B cell (primary cell): ENCODE results near the gene ANKRD33. TPM values are rescaled to one million over a fixed set of nuclear protein-coding genes. Genes with fewer than 3 reads are reported as not detected.

Experiments
- ATAC-seq: fragments of 200-7000 bp; cut with Tn5 transposase; one replicate; pipeline ENCODE4 v1.10.0; 2021; ENCODE audit warnings: low read depth, mild to moderate bottlenecking, moderate number of reproducible peaks, moderate library complexity
- CTCF ChIA-PET: fragments of 350-600 bp; sonication (Branson Sonifier 250); formaldehyde crosslinking; loops from one replicate; lab custom pipeline; 2021; ENCODE audit warnings: antibody characterized with exemption, inconsistent platforms; lab: Charles Lee
- POLR2A ChIA-PET: fragments of 350-600 bp; sonication (Branson Sonifier 250); formaldehyde crosslinking; loops from one replicate; lab custom pipeline; 2021; ENCODE audit warnings: antibody characterized with exemption; lab: Charles Lee
- DNase-seq: peaks from one replicate; pipeline ENCODE4 v3.0.0; 2013
- H2AFZ ChIP-seq: 2 replicates; pipeline ENCODE4 v1.6.1; 2012; ENCODE audit warnings: mild to moderate bottlenecking, low read depth, low read length; ENCODE audit not compliant: insufficient read depth, poor library complexity, severe bottlenecking
- H3K27ac ChIP-seq, 2 donors: 1 replicate in 1 of 2; 2 replicates in 1 of 2; pipeline ENCODE4 v1.5.1; 2012 to 2013; ENCODE audit warnings: low read length in 2 of 2, mild to moderate bottlenecking in 2 of 2, moderate library complexity in 1 of 2
- H3K27me3 ChIP-seq, 4 experiments: fragments of 200-600 bp in 1 of 4; sonication (generic) in 1 of 4; replicated peaks in 1 of 4; 1 replicate in 2 of 4; 2 replicates in 2 of 4; pipeline versions ENCODE4 v1.6.1 to v1.7.0; 2013 to 2016; ENCODE audit warnings: low read length in 3 of 4, mild to moderate bottlenecking in 2 of 4, mixed read lengths in 1 of 4, moderate library complexity in 1 of 4; ENCODE audit not compliant: insufficient read depth in 4 of 4, control insufficient read depth in 3 of 4; ENCODE audit errors: control extremely low read depth in 1 of 4
- H3K36me3 ChIP-seq, 2 experiments: replicated peaks in 1 of 2; 1 replicate in 1 of 2; 2 replicates in 1 of 2; pipeline versions ENCODE4 v1.6.1 to v1.7.1; 2013; ENCODE audit warnings: low read length in 1 of 2; ENCODE audit not compliant: insufficient read depth in 2 of 2, control insufficient read depth in 1 of 2; ENCODE audit errors: control extremely low read depth in 1 of 2, extremely low read depth in 1 of 2
- H3K4me1 ChIP-seq, 2 donors: fragments of 200-600 bp in 1 of 2; sonication (generic) in 1 of 2; 1 replicate in 1 of 2; 2 replicates in 1 of 2; pipeline versions ENCODE4 v1.5.1 to v1.6.1; 2013 to 2017; ENCODE audit warnings: low read length in 2 of 2; ENCODE audit not compliant: control insufficient read depth in 2 of 2, insufficient read depth in 2 of 2
- H3K4me2 ChIP-seq: replicated peaks from 2 replicates; pipeline ENCODE3; 2012; ENCODE audit warnings: mild to moderate bottlenecking, low read depth, low read length; ENCODE audit not compliant: poor library complexity, severe bottlenecking
- H3K4me3 ChIP-seq, 5 experiments: fragments of 200-600 bp in 1 of 5; sonication (generic) in 1 of 5; 1 replicate in 3 of 5; 2 replicates in 2 of 5; pipeline versions ENCODE4 v1.5.1 to v1.7.0; 2011 to 2016; ENCODE audit warnings: low read length in 4 of 5, mild to moderate bottlenecking in 4 of 5, low read depth in 2 of 5, control low read depth in 1 of 5, moderate library complexity in 1 of 5; ENCODE audit not compliant: insufficient read depth in 1 of 5; ENCODE audit errors: control extremely low read depth in 1 of 5, extremely low read depth in 1 of 5
- H3K79me2 ChIP-seq: fragments of 200-600 bp; sonication (generic); one replicate; pipeline ENCODE4 v1.6.0; 2016; ENCODE audit warnings: low read length; ENCODE audit not compliant: control insufficient read depth, insufficient read depth
- H3K9ac ChIP-seq: fragments of 200-600 bp; sonication (generic); 2 replicates; pipeline ENCODE4 v1.6.1; 2017; ENCODE audit warnings: mild to moderate bottlenecking, low read length, moderate library complexity
- H3K9me3 ChIP-seq, 3 donors: one replicate each; pipeline versions ENCODE4 v1.6.1 to v1.7.1; 2013; ENCODE audit warnings: low read length in 2 of 3; ENCODE audit not compliant: control insufficient read depth in 2 of 3, insufficient read depth in 1 of 3; ENCODE audit errors: control extremely low read depth in 1 of 3
- H4K20me1 ChIP-seq: 2 replicates; pipeline ENCODE4 v1.6.0; 2012; ENCODE audit warnings: mild to moderate bottlenecking, low read length; ENCODE audit not compliant: insufficient read depth, control insufficient read depth, poor library complexity, severe bottlenecking
- H3K27ac Mint-ChIP-seq: one replicate; pipeline ENCODE4 v1.8.0; 2021; ENCODE audit warnings: mixed read lengths
- H3K27me3 Mint-ChIP-seq: one replicate; pipeline ENCODE4 v1.8.0; 2021; ENCODE audit warnings: mixed read lengths
- H3K4me1 Mint-ChIP-seq: one replicate; pipeline ENCODE4 v1.8.0; 2021; ENCODE audit warnings: mixed read lengths
- H3K4me3 Mint-ChIP-seq: one replicate; pipeline ENCODE4 v1.8.0; 2021; ENCODE audit warnings: mixed read lengths
- H3K9me3 Mint-ChIP-seq: one replicate; pipeline ENCODE4 v1.8.0; 2022; ENCODE audit warnings: mixed read lengths; ENCODE audit not compliant: insufficient read depth
- EZH2 ChIP-seq: IDR thresholded peaks from 2 replicates; pipeline ENCODE4 v1.6.1; 2012; ENCODE audit warnings: borderline replicate concordance, low read depth, mild to moderate bottlenecking, moderate library complexity, low read length; ENCODE audit not compliant: insufficient read depth, poor library complexity, severe bottlenecking
- WGBS: methylation state at CpG from one replicate; pipeline ENCODE4 v1.1.5; 2013; ENCODE audit warnings: missing lambda C conversion rate; ENCODE audit not compliant: insufficient coverage; 5-methylcytosine and 5-hydroxymethylcytosine counted together
- intact Hi-C: fragments of 100-400 bp; cut with micrococcal nuclease; formaldehyde crosslinking; loops from one replicate; pipeline ENCODE4 v1.10.0; 2022
- polyA plus RNA-seq: library from polyadenylated mRNA; depleted of rRNA; stranded (reverse); fragments of >200 nt; gene quantifications from 2 replicates; pipeline ENCODE4 v1.2.3, GENCODE V29; 2012
- total RNA-seq, 2 donors: library from RNA; stranded (reverse); fragments of 120-200 nt in 1 of 2; gene quantifications; 1 replicate in 1 of 2; 2 replicates in 1 of 2; pipeline versions ENCODE4 v1.2.3 to v1.2.4, GENCODE V29; 2013 to 2022
- TF ChIP-seq, protein P1 (sequence below): fragments of 200-600 bp; IDR thresholded peaks from one replicate; pipeline ENCODE4 v1.8.0; 2022; ENCODE audit warnings: antibody characterized with exemption, mild to moderate bottlenecking

The ANKRD33 gene
- total and polyA plus RNA-seq, 2 donors (not counting 1 experiment from before 2014, with no cell fraction given) = not detected

DNA sequence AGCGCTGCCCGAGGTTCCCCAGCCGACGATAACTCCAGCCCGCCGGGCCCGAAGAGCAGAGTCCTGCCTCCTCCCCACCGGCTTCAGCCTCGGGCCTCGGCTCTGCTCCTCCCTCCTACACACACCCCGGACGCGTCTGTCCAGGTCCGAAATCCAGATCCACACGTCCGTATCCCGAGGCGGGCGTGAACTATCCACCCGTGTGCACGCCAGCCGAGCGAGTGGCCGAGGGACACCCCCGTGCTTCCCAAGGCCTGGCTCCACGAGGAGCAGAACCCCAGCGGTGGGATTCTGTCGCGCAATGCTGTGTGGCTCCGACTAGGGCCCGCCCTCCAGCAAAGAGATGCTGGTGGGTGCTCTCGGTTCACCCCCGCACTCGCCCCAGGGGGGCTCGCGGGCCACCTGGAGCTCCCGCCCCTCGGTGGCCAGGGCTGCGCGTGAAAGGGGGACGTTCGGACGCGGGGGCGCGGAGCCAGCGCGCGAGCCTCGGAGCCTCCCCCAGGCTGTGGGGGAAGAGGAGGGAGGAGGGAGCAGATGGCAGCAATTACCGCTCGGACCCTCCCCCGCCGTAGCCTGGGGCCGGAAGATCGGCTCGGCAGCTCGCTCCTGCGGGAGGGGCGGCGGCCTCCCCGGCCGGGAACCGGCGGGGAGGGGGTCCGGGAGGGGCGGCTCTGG lies 18.9 kb upstream of the ANKRD33 start:
- peaks cover 24 to 41% of the 10 kb centered on the region in 2 donors for H3K4me1 ChIP-seq
- H3K79me2 ChIP-seq = no peaks in the 10 kb centered on the region
- H3K4me1 Mint-ChIP-seq = peaks cover 23% of the 10 kb centered on the region
- no peaks in the 10 kb centered on the region for H3K36me3 ChIP-seq
- TF ChIP-seq EZH2 = no peak
- TF ChIP-seq, protein P1, sequence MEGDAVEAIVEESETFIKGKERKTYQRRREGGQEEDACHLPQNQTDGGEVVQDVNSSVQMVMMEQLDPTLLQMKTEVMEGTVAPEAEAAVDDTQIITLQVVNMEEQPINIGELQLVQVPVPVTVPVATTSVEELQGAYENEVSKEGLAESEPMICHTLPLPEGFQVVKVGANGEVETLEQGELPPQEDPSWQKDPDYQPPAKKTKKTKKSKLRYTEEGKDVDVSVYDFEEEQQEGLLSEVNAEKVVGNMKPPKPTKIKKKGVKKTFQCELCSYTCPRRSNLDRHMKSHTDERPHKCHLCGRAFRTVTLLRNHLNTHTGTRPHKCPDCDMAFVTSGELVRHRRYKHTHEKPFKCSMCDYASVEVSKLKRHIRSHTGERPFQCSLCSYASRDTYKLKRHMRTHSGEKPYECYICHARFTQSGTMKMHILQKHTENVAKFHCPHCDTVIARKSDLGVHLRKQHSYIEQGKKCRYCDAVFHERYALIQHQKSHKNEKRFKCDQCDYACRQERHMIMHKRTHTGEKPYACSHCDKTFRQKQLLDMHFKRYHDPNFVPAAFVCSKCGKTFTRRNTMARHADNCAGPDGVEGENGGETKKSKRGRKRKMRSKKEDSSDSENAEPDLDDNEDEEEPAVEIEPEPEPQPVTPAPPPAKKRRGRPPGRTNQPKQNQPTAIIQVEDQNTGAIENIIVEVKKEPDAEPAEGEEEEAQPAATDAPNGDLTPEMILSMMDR = no peak
- no peak overlapping the region for H3K27ac Mint-ChIP-seq
- peak overlapping the region; percentile 76 for H3K4me2 ChIP-seq
- no peak overlapping the region for H3K27ac ChIP-seq
- peaks cover 56% of the 10 kb centered on the region for H3K27me3 Mint-ChIP-seq
- no peaks in the 10 kb centered on the region for H3K9me3 Mint-ChIP-seq
- H3K4me3 ChIP-seq = peak overlapping the region in 4 of 5 experiments; percentile 4 to 29 (median 24)
- intact Hi-C loops = no loop called here
- H3K27me3 ChIP-seq = peaks cover 0 to 81% (median 41%) of the 10 kb centered on the region in 4 experiments
- ChIA-PET POLR2A (no interaction called here), CTCF (interaction anchor here (0.6 kb wide), 1 partner anchor 198 kb away, joined by 3 read pairs; no protein-coding TSS in a partner anchor)
- H3K4me3 Mint-ChIP-seq = peak overlapping the region; percentile 52
- H3K9me3 ChIP-seq = peaks cover 0 to 8% (median 0%) of the 10 kb centered on the region in 3 donors
- peak overlapping the region; percentile 54 for H2AFZ ChIP-seq
- DNase-seq (peak; percentile 23), ATAC-seq (no peak)
- H3K9ac ChIP-seq = peak overlapping the region; percentile 50
- WGBS = 14% methylated on average over 67 of the region's 67 CpGs
- no peaks in the 10 kb centered on the region for H4K20me1 ChIP-seq

DNA sequence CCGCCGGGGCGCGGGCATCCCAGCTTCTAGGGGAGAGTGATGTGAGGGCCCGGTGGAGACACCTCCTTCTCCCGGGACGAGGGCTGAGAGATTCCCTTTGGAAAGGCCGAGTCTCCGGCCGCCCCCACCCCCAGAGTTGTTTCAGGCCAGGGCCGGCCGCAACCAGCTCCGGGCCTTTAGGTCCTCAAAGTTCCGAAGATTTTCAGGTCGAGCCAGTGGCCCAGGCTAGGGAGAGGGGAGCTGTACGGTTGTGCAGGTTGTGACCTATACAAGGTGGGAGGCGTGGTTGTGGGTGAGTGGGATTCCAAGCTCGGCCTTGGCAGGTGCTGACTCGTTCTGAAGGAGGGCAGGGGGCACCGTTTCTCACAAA lies 18.4 kb upstream of the ANKRD33 start:
- peaks cover 0 to 3% (median 0%) of the 10 kb centered on the region in 3 donors for H3K9me3 ChIP-seq
- Mint-ChIP-seq H3K9me3 (no peaks in the 10 kb centered on the region), H3K27me3 (peaks cover 56% of the 10 kb centered on the region), H3K27ac (no peak overlapping the region), H3K4me3 (no peak overlapping the region), H3K4me1 (peaks cover 21% of the 10 kb centered on the region)
- H3K4me1 ChIP-seq = peaks cover 19 to 36% of the 10 kb centered on the region in 2 donors
- ATAC-seq (no peak), DNase-seq (peak; percentile 7)
- TF ChIP-seq EZH2 = no peak
- TF ChIP-seq, protein P1 = no peak
- peak overlapping the region in 1 of 5 experiments; percentile 28 for H3K4me3 ChIP-seq
- peak overlapping the region; percentile 76 for H3K4me2 ChIP-seq
- peak overlapping the region; percentile 50 for H3K9ac ChIP-seq
- intact Hi-C loops = no loop called here
- H2AFZ ChIP-seq = peak overlapping the region; percentile 54
- peaks cover 0 to 76% (median 38%) of the 10 kb centered on the region in 4 experiments for H3K27me3 ChIP-seq
- ChIA-PET CTCF (interaction anchor here (0.7 kb wide), 1 partner anchor 68 kb away, joined by 3 read pairs; no protein-coding TSS in a partner anchor), POLR2A (no interaction called here)
- no peaks in the 10 kb centered on the region for H4K20me1 ChIP-seq
- WGBS = 45% methylated on average over 20 of the region's 20 CpGs
- no peaks in the 10 kb centered on the region for H3K36me3 ChIP-seq
- no peaks in the 10 kb centered on the region for H3K79me2 ChIP-seq
- H3K27ac ChIP-seq = no peak overlapping the region
